Transverse colon (tissue), 4 donors: ENCODE data around the gene CCND1. TPM values are rescaled to one million over a fixed set of nuclear protein-coding genes. Genes with fewer than 3 reads are reported as not detected.

Experiments
- DNase-seq: peaks from one replicate; pipeline ENCODE4 v3.0.0-alpha.2; 2019
- H3K27ac ChIP-seq, 4 donors: fragments of 200-600 bp; sonication (generic); 2 replicates each; pipeline ENCODE4 v1.5.1; 2016 to 2018; ENCODE audit warnings: inconsistent platforms in 4 of 4
- H3K27me3 ChIP-seq: fragments of 200-600 bp; sonication (generic); 2 replicates; pipeline ENCODE4 v1.5.1; 2017; ENCODE audit warnings: inconsistent platforms
- H3K36me3 ChIP-seq, 4 donors: fragments of 200-600 bp; sonication (generic); 2 replicates each; pipeline ENCODE4 v1.5.1; 2017 to 2019; ENCODE audit warnings: inconsistent platforms in 4 of 4
- H3K4me1 ChIP-seq, 4 donors: fragments of 200-600 bp; sonication (generic); 2 replicates each; pipeline ENCODE4 v1.5.1; 2017 to 2020; ENCODE audit warnings: inconsistent platforms in 4 of 4
- H3K4me3 ChIP-seq, 4 donors: fragments of 200-600 bp; sonication (generic); 1 replicate in 1 of 4; 2 replicates in 3 of 4; pipeline versions ENCODE4 v1.5.1 to v1.6.1; 2017 to 2019; ENCODE audit warnings: inconsistent platforms in 4 of 4
- H3K9me3 ChIP-seq, 2 donors: fragments of 200-600 bp; sonication (generic); 2 replicates each; pipeline ENCODE4 v1.5.1; 2017 to 2019; ENCODE audit warnings: inconsistent platforms in 2 of 2
- CTCF ChIP-seq, 5 experiments: fragments of 200-600 bp in 3 of 5; fragments of 450-650 bp in 2 of 5; sonication (generic) in 3 of 5; IDR thresholded peaks; 1 replicate in 2 of 5; 2 replicates in 3 of 5; pipeline ENCODE4 v1.5.1; 2016 to 2017; ENCODE audit warnings: antibody characterized with exemption in 5 of 5, inconsistent platforms in 3 of 5, mild to moderate bottlenecking in 2 of 5, moderate library complexity in 1 of 5
- EP300 ChIP-seq: sonication (generic); formaldehyde crosslinking; IDR thresholded peaks from one replicate; pipeline ENCODE4 v1.6.1; 2017; ENCODE audit warnings: antibody characterized with exemption, low read depth
- POLR2A ChIP-seq: fragments of 450-650 bp; IDR thresholded peaks from one replicate; pipeline ENCODE4 v1.6.1; 2016; ENCODE audit warnings: antibody characterized with exemption, mild to moderate bottlenecking, moderate library complexity
- POLR2AphosphoS5 ChIP-seq, 3 donors: sonication (generic); formaldehyde crosslinking; IDR thresholded peaks; one replicate each; pipeline ENCODE4 v1.6.1; 2016; ENCODE audit warnings: antibody characterized with exemption in 3 of 3
- WGBS, 2 donors: methylation state at CpG; one replicate each; pipeline ENCODE4 v1.1.5; 2018; ENCODE audit warnings: low coverage in 1 of 2; 5-methylcytosine and 5-hydroxymethylcytosine counted together
- in situ Hi-C, 4 donors: fragments of 200-750 bp; cut with MboI; loops; one replicate each; pipeline versions ENCODE4 v1.15.0 to v1.15.1; 2017; ENCODE audit warnings: low sequenced_read_pairs in 3 of 4, low pct_ligation_motif_present in 1 of 4, low pct_unique_long_range_greater_than_20kb in 1 of 4
- intact Hi-C: fragments of 100-400 bp; cut with DNase I; formaldehyde crosslinking; loops from one replicate; pipeline ENCODE4 v1.15.1; 2023; ENCODE audit warnings: low total_unique reads
- total RNA-seq, 4 donors: library from RNA; depleted of rRNA; stranded (reverse); fragments of >200 nt; gene quantifications; one replicate each; pipeline ENCODE4 v1.1.0, GENCODE V29; 2016

CCND1 gene
- total RNA-seq, 4 donors from 2014 or later = 26.4 to 78.0 (median 45.0) TPM

- DNase-seq = no peak
- TF ChIP-seq POLR2A (no peak), POLR2AphosphoS5 (IDR thresholded peaks at IDR 0.05) (no peak), EP300 (no peak), CTCF (IDR thresholded peaks at IDR 0.05) (no peak)
- Histone ChIP-seq H3K4me1 (peaks cover 0 to 5% (median 0%) of the 10 kb centered on the region in 4 donors), H3K9me3 (no peaks in the 10 kb centered on the region), H3K27ac (no peak overlapping the region), H3K4me3 (no peak overlapping the region), H3K36me3 (no peaks in the 10 kb centered on the region), H3K27me3 (no peaks in the 10 kb centered on the region)
- in situ Hi-C loops (loop anchor here in 2 of 4 donors (10.0 to 25.0 kb wide), 2 partner anchors 533 to 546 kb away; no protein-coding TSS in a partner anchor), intact Hi-C loops (no loop called here)
- 77% methylated on average over 27 of the region's 27 CpGs; no CpG with 5 or more reads in 1 of the 2 donors for WGBS, 2 donors
These were observed 17.1 kb downstream of the CCND1 start for GRCh38 chr11:69657911-69658625.

GRCh38 chr11:69658626-69659450 lies 17.9 kb downstream of the CCND1 start:
- H3K4me1 ChIP-seq = peaks cover 0 to 5% (median 0%) of the 10 kb centered on the region in 4 donors
- TF ChIP-seq EP300 = no peak
- no peak for TF ChIP-seq POLR2A
- no peak for TF ChIP-seq CTCF (IDR thresholded peaks at IDR 0.05)
- no peak for TF ChIP-seq POLR2AphosphoS5 (IDR thresholded peaks at IDR 0.05)
- H3K36me3 ChIP-seq = no peaks in the 10 kb centered on the region
- no peak overlapping the region for H3K4me3 ChIP-seq
- no peak overlapping the region for H3K27ac ChIP-seq
- no peaks in the 10 kb centered on the region for H3K9me3 ChIP-seq
- in situ Hi-C loops (loop anchor here in 2 of 4 donors (10.0 to 25.0 kb wide), 2 partner anchors 534 to 547 kb away; no protein-coding TSS in a partner anchor), intact Hi-C loops (no loop called here)
- no peaks in the 10 kb centered on the region for H3K27me3 ChIP-seq
- WGBS, 2 donors = 73 to 83% methylated on average over 3 to 18 of the region's 18 CpGs
- no peak for DNase-seq

GRCh38 chr11:69659591-69659990 lies 18.6 kb downstream of the CCND1 start:
- Histone ChIP-seq H3K9me3 (no peaks in the 10 kb centered on the region), H3K4me3 (no peak overlapping the region), H3K27ac (no peak overlapping the region), H3K4me1 (peaks cover 0 to 5% (median 0%) of the 10 kb centered on the region in 4 donors), H3K36me3 (no peaks in the 10 kb centered on the region), H3K27me3 (no peaks in the 10 kb centered on the region)
- no peak for DNase-seq
- in situ Hi-C loops = loop anchor here in 2 of 4 donors (10.0 to 25.0 kb wide), 2 partner anchors 535 to 547 kb away; no protein-coding TSS in a partner anchor
- TF ChIP-seq POLR2AphosphoS5 (IDR thresholded peaks at IDR 0.05) (no peak), POLR2A (no peak), CTCF (IDR thresholded peaks at IDR 0.05) (no peak), EP300 (no peak)
- intact Hi-C loops = no loop called here
- whole genome bisulfite sequencing, 2 donors = 90% methylated on average over 12 of the region's 12 CpGs; no CpG with 5 or more reads in 1 of the 2 donors

DNA sequence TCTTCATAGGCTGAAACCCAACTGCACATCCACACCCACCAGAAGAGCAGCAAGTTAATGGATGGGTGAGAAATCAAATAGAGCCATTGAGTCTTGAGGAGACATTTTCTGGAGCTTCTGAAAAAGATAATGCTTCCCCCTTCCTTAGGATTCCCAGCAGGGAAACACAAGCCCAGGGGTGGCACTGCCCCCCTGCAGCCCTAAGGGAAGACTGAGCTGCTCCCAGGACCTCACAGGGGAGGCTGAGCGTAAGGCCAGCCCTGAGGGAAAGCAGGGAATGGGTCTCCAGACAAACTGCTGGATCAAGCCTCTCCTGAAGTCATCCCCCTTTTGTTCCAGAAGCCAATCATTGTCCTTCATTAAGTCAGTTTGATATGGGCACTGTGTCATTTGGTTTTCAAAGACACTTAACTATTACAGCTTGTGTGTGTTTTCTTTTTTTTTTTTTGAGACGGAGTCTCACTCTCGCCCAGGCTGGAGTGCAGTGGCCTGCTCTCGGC lies 19.1 kb downstream of the CCND1 start:
- no peak overlapping the region for H3K27ac ChIP-seq
- in situ Hi-C loops = loop anchor here in 3 of 4 donors (10.0 to 25.0 kb wide), 2 partner anchors 548 to 555 kb away; no protein-coding TSS in a partner anchor

More for the DNA sequence above, 19.1 kb downstream of the CCND1 start:
- DNase-seq = no peak
- H3K36me3 ChIP-seq = no peaks in the 10 kb centered on the region
- 87 to 100% methylated on average over 2 to 4 of the region's 4 CpGs for WGBS, 2 donors
- H3K9me3 ChIP-seq = no peaks in the 10 kb centered on the region
- H3K4me3 ChIP-seq = no peak overlapping the region
- intact Hi-C loops = no loop called here
- H3K4me1 ChIP-seq = peaks cover 0 to 3% (median 0%) of the 10 kb centered on the region in 4 donors
- no peak for TF ChIP-seq CTCF (IDR thresholded peaks at IDR 0.05)
- no peak for TF ChIP-seq POLR2AphosphoS5 (IDR thresholded peaks at IDR 0.05)
- TF ChIP-seq EP300 = no peak
- TF ChIP-seq POLR2A = no peak
- H3K27me3 ChIP-seq = no peaks in the 10 kb centered on the region
